ENCODE measurements around the gene KCTD15.
"Not testable (repeated sequence)": the region's sequence is repeated elsewhere in the genome, so short reads cannot be mapped to it uniquely, and the experiment has no call there.

Gene KCTD15

GRCh38 chr19:33815380-33816340 lies 19.0 kb downstream of the KCTD15 start:
- no peak for DNase-seq

- no peak for DNase-seq
Measured at GRCh38 chr19:33818411-33818810, 21.7 kb downstream of the KCTD15 start.

DNA sequence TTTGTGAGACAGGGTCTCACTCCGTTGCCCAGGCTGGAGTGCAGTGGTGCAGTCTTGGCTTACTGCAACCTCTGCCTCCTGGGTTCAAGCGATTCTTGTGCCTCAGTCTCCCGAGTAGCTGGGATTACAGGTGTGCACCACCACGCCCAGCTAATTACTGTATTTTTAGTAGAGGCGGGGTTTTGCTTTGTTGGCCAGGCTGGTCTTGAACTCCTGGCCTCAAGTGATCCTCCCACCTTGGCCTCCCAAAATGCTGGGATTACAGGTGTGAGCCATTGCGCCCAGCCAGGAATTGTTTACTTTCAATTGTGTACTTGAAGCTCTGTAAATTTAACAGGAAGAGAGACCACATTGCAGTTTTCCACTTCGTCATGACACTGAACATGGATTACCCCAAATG lies 22.4 kb downstream of the KCTD15 start:
- not testable (repeated sequence) for DNase-seq

DNA sequence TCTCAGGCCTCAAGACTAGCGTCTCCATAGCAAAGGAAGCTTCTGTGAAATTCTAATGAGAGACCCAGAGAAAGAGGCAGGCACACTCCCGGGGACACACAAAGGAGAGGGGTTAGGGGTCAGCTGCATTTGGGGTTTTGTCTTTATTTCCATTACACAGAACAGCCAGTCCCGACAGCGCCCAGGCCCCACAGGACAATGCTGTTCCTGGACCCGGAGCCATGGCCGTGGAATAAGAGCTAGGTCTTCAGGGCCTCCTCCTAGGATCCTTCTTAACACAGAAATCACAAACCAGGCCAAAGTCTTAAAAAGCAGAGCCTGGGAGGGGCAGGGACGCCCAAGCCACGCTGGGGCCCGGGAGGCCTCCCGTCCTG lies 22.8 kb downstream of the KCTD15 start:
- no peak for DNase-seq

DNA sequence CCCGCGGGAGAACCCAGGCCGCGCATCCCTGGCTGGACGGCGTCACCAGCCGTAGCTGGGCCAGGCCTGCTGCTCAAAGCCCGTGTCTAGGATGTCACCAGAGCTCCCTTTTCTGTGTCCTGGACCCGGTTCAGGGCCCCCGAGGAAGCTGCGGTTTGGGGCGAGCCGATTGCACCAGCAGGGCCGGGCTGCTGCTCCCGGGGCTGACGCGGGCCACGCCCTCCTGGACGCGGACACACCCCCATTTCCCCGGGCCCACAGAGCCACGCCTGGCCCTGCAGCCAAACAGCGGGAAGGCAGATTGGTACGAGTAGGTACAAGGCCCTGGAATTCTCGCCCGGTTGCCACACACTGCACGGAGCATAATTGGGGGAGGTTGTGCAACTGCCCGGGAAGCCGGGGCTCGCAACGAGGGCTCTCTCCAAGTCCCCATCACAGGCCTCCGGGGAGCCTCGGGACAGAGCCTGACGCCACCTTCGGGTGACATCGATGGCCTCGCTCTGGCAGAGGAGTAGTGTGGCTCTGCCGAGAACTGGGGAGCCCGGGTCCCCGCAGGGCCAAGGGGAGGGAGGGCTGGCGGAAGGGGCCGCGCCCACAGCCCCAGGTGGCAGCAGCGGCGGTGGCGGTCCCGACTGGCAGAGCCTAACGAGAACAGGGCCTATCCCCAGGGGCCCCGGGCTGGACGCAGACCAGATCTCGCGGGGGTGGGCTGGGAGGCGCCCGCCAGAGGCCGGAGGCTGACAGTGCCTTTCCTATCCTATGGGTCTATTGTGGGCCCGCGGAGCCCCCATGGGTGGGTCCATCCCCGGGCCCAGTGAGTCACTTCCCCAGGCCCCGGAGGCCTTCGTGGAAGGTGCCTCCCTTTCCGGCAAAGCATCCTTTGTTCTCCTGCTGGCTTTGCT lies 23.5 kb downstream of the KCTD15 start:
- peak in 2 of 4 experiments; percentile 14 for DNase-seq

GRCh38 chr19:33821871-33822270 lies 25.2 kb downstream of the KCTD15 start:
- DNase-seq: no peak

- DNase-seq: no peak
Measured at GRCh38 chr19:33823341-33823740, 26.7 kb downstream of the KCTD15 start.

- no peak for DNase-seq
Measured at GRCh38 chr19:33825556-33825955, 28.9 kb downstream of the KCTD15 start.

DNA sequence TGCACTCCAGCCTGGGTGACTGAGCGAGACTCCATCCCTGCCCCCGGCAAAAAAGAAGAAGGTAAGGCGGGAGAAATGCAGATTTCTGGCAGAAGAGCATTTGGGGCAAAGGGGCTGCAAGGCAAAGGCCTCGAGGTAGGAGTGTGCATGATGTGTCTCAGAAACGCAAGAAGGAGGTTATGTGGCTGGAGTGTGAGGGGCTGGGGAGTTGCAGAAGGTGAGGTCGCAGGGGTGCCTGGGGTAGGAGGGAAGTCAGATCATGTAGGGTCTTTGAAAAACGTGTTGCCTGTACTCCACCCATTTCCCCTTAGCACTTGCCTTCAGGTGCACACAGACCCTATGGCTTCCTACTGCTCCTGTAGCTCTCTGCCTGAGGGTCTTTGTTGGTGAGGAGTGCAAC lies 29.9 kb downstream of the KCTD15 start:
- DNase-seq: no peak

DNA sequence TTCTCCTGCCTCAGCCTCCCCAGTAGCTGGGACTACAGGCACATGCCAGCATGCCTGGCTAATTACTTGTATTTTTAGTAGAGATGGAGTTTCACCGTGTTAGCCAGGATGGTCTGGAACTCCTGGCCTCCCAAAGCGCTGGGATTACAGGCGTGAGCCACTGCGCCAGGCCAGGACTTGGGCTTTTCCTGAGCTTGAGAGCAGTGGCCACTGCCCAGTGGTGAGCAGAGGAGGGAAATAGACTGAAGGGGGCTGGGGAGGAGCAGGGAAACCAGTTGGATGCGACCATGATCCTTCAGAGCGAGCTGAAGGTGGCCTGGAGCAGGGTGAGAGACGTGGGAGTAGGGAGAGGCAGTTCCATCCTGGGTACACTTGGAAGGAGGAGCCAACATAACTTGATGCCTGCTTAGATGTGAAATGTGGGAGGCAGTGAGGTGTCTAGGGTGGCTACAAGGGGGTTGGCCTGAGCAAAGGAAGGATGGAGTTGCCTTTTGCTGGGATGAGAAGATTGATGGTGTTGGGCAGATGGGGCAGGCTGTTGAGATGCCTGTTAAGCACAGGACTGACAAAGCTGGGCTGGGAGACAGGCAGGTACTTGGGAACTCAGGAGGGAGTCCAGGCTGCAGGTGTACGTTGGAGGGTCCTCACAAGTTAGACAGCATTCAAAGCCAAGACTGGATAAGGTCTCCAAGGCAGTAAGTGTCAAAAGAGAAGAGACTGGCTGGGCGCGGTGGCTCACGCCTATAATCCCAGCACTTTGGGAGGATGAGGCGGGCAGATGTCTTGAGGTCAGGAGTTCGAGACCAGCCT lies 31.8 kb downstream of the KCTD15 start:
- DNase-seq: no peak

GRCh38 chr19:33830264-33830663 lies 33.6 kb downstream of the KCTD15 start:
- no peak for DNase-seq

DNA sequence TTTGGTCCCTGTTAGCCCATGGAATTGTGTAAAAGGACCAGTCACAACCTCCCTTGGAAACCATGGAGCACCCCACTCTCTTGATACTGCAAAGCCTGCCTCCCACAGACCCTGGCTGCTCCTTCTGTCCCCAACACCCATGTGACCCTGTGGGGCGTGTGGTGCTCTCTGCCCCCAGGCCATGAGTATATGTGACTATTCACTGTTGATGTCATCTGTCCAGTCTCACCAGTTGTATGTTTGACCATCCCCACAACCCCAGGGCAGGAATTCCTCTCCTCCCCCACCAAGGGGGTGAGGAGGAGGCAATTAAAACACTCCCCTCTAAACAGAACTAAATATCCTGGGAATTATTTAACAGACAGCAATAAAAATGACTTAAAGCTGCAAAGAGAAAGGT lies 35.2 kb downstream of the KCTD15 start:
- DNase-seq: no peak

DNA sequence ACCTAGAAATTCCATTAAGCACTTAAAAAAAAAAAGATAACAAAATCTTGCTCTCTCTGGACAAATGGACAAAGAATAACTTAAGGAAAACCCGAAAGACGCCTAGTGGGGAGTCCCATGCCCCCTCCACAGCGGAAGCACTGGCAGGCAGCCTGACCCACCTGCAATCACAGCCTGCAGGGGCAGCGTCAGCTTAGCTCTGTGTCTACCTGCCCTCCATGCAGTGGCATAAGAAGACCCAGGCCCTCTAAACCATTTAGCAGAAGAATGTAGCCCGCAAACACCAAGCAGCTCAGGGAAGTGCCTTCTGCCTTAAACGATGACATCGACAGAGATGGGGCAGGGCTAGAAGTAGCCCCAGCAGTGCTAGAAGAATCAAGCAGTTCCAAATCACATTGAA lies 36.0 kb downstream of the KCTD15 start:
- no peak for DNase-seq

GRCh38 chr19:33840382-33840781 lies 43.7 kb downstream of the KCTD15 start:
- DNase-seq: no peak

DNA sequence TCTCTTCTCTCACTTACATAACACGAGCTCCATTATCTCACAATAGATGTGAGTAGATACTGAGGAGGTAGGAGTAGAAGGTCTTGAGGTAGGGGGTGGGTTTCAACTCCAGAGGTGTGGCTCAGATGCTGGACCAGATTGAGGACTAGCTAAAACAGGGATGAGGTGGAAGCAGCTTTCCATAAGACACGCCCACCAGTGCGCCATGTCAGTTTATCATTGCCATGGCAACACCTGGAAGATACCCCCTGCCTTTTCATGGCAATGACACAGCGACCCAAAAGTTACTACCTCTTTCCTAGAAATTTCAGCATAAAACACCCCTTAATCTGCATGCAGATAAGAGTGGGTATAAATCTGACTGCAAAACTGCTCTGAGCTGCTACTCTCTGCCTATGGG lies 44.1 kb downstream of the KCTD15 start:
- DNase-seq: no peak

DNA sequence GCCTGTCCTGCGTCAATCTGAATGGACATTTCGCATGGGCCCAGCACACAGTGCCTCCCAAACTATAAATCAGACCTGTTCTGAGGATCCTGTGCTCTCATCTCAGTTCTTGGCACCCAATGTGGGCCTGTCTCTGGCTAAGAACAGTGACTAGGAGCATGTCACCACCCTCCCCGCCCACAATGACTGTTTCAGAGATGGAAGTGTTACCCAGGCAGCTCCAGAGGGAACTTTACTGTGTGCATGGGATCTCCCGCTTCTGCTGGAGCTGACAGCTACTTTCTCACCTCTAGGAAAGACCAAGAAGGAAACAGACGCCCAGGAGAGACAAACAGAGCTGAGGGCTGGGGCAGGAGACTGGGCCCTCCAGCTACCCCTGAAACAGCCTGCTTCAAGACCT lies 45.0 kb downstream of the KCTD15 start:
- DNase-seq: no peak

- DNase-seq: no peak
Measured at GRCh38 chr19:33844478-33844877, 47.8 kb downstream of the KCTD15 start.

DNA sequence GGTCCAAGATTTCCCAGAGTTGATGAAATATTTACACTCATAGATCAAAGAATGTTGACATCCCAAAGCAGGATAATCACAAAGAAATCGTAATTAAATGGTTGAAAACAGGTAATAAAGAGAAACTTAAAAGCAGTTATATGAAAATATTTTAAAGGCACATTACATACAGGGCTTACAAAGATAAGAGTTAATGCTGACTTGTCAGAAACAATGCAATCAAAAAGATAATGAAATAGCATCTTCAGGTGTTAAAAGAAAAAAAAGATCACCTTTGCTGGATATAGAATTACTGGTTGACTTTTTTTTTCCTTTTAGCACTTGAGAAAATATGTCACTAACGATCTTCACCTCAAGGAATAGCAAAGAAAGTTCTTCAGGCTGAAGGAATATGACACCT lies 48.8 kb downstream of the KCTD15 start:
- DNase-seq: no peak

GRCh38 chr19:33849551-33850147 lies 53.0 kb downstream of the KCTD15 start:
- DNase-seq: no peak

GRCh38 chr19:33859016-33859415 lies 62.3 kb downstream of the KCTD15 start:
- DNase-seq: no peak

DNA sequence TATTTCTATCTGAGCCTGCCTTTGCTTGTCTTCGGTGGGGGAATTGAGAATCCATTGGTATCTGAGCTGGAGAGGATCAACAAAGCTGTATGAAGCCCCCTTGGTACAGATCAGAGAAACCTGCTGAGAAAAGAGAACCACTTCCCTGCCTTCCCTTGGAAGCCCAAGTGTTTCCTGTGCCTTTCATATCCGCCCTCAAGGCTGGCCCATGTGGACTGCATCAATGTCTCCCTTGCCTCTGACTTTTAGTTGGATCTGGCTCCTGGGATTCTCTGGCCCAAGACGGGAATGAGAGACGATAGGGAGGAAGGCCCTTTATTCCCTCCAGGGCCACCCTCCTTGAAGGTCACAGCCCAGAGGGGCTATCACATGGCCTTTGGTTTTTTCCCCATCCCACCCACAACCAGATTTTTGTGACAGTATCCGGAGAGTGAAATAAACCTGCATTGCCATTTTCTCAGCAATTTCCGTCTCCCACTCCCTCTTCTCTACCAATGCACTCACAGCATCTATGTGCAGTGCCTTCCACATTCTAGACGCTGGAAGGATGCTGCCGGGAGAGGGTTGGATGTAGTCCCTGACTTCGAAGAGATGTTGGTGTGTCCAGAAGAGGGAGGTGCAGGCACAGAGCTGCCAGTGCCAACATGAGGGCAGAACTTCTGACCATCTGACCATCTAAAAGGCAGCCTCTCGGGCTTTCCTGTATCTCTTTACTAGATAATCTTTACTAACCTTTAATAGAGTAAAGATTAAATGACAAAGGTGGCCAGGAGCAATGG lies 63.8 kb downstream of the KCTD15 start:
- DNase-seq: no peak

GRCh38 chr19:33861950-33862349 lies 65.3 kb downstream of the KCTD15 start:
- DNase-seq: no peak

Measured in activated CD4-positive, CD25-positive, alpha-beta regulatory T cell (primary cell).